HepG2 (cell line): ENCODE results near the gene KCTD21.

Source experiments
- CTCF ChIP-seq: sonication (generic); formaldehyde crosslinking; IDR thresholded peaks from 2 replicates; pipeline ENCODE4 v1.5.0; 2020; ENCODE audit warnings: mild to moderate bottlenecking, missing genetic modification reagents, moderate library complexity
- JUN ChIP-seq: sonication (generic); formaldehyde crosslinking; IDR thresholded peaks from 2 replicates; pipeline ENCODE4 v1.4.0; 2020; ENCODE audit warnings: mild to moderate bottlenecking, missing genetic modification reagents
- MTA3 ChIP-seq: sonication (generic); formaldehyde crosslinking; IDR thresholded peaks from 2 replicates; pipeline ENCODE4 v1.4.0; 2020; ENCODE audit warnings: missing genetic modification reagents
- NR3C1 ChIP-seq: sonication (generic); formaldehyde crosslinking; IDR thresholded peaks from 2 replicates; pipeline ENCODE4 v1.4.0; 2020; ENCODE audit warnings: missing genetic modification reagents
- ZNF101 ChIP-seq: sonication (generic); formaldehyde crosslinking; IDR thresholded peaks from 2 replicates; pipeline ENCODE4 v1.4.0; 2020; ENCODE audit warnings: mild to moderate bottlenecking, low read depth, missing genetic modification reagents, borderline replicate concordance
- TF ChIP-seq, protein P1 (sequence below): IDR thresholded peaks from 2 replicates; pipeline ENCODE4 v1.6.1; 2012; ENCODE audit warnings: inconsistent platforms
- TF ChIP-seq, protein P2 (sequence below): sonication (generic); formaldehyde crosslinking; IDR thresholded peaks from 2 replicates; pipeline ENCODE4 v1.8.1; 2022; ENCODE audit warnings: mild to moderate bottlenecking, missing genetic modification reagents

DNA sequence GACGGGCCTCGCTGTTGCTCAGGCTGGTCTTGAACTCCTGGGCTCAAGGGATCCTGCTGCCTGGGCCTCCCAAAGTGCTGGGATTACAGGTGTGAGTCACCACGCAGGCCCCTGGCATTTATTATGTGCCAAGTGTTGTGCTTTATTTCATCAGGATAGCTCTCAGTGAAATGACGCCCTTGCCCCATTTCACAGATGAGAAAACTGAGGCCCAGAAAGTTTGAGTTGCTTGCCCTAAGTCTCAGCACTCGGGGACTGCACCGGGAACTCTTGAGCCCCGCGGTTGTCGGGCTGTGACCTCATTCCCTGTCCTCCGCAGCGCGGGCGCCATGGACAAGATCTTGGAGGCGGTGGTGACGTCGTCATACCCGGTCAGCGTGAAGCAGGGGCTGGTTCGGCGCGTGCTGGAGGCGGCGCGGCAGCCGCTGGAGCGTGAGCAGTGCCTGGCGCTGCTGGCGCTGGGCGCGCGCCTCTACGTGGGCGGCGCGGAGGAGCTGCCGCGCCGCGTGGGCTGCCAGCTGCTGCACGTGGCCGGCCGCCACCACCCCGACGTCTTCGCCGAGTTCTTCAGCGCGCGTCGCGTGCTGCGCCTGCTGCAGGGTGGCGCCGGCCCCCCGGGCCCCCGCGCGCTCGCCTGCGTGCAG lies 7.6 kb upstream of the KCTD21 start:
- TF ChIP-seq ZNF101 (CRISPR knock-in tag) (no peak), CTCF (no peak), MTA3 (CRISPR knock-in tag) (no peak), NR3C1 (no peak), JUN (CRISPR knock-in tag) (no peak)
- TF ChIP-seq, protein P1, sequence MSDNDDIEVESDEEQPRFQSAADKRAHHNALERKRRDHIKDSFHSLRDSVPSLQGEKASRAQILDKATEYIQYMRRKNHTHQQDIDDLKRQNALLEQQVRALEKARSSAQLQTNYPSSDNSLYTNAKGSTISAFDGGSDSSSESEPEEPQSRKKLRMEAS = no peak
- TF ChIP-seq, protein P2, sequence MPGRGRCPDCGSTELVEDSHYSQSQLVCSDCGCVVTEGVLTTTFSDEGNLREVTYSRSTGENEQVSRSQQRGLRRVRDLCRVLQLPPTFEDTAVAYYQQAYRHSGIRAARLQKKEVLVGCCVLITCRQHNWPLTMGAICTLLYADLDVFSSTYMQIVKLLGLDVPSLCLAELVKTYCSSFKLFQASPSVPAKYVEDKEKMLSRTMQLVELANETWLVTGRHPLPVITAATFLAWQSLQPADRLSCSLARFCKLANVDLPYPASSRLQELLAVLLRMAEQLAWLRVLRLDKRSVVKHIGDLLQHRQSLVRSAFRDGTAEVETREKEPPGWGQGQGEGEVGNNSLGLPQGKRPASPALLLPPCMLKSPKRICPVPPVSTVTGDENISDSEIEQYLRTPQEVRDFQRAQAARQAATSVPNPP (CRISPR knock-in tag) = no peak
